Measurements from ENCODE around the gene SSR1. TPM values are rescaled to one million over a fixed set of nuclear protein-coding genes. Genes with fewer than 3 reads are reported as not detected.

SSR1 gene
- total RNA-seq, 2 donors from 2014 or later: 118 to 136 TPM

DNA sequence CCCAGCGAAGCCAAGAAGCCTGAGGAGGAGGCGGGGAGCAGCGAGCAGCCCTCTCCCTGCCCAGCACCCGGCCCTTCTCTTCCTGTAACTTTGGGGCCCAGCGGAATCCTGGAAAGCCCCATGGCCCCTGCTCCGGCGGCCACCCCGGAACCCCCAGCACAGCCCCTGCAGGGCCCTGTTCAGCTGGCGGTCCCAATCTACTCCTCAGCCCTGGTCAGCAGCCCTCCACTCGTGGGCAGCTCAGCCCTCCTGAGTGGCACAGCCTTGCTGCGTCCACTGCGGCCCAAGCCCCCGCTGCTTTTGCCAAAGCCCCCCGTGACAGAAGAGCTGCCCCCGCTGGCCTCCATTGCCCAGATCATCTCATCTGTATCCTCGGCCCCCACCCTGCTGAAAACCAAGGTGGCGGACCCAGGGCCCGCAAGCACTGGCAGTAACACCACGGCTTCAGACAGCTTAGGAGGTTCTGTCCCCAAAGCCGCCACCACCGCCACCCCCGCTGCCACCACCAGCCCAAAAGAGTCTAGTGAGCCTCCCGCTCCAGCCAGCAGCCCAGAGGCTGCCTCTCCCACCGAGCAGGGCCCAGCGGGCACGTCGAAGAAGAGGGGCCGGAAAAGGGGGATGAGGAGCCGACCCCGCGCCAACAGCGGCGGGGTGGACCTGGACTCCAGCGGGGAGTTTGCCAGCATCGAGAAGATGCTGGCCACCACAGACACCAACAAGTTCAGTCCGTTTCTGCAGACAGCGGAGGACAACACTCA, 81.9 kb downstream of the SSR1 start:
- no peak for DNase-seq
- ATAC-seq: no peak
- intact Hi-C loops (cut with DNase I, micrococcal nuclease): no loop called here

DNA sequence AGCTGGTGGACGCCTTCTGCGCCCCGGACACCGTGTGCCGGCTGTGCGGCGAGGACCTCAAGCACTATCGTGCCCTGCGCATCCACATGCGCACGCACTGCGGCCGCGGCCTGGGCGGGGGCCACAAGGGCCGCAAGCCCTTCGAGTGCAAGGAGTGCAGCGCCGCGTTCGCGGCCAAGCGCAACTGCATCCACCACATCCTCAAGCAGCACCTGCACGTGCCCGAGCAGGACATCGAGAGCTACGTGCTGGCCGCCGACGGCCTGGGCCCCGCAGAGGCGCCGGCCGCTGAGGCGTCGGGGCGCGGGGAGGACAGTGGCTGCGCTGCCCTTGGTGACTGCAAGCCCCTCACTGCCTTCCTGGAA, 82.7 kb downstream of the SSR1 start:
- intact Hi-C loops (cut with DNase I, micrococcal nuclease): no loop called here
- ATAC-seq: no peak
- no peak for DNase-seq

DNA sequence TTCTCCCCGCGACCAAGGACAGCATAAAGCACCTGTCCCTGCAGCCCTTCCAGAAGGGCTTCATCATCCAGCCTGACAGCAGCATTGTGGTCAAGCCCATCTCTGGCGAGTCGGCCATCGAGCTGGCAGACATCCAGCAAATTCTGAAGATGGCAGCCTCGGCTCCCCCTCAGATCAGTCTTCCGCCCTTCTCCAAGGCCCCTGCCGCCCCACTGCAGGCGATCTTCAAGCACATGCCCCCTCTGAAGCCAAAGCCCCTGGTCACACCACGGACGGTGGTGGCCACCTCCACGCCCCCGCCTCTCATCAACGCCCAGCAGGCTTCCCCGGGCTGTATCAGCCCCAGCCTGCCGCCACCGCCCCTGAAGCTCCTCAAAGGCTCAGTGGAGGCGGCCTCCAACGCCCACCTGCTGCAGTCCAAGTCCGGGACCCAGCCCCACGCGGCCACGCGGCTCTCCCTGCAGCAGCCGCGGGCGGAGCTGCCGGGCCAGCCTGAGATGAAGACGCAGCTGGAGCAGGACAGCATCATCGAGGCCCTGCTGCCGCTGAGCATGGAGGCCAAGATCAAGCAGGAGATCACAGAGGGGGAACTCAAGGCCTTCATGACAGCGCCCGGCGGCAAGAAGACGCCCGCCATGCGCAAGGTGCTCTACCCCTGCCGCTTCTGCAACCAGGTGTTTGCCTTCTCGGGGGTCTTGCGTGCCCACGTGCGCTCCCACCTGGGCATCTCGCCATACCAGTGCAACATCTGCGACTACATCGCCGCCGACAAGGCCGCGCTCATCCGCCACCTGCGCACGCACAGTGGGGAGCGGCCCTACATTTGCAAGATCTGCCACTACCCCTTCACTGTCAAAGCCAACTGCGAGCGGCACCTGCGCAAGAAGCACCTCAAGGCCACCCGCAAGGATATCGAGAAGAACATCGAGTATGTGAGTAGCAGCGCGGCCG, 83.3 kb downstream of the SSR1 start:
- intact Hi-C loops (cut with DNase I, micrococcal nuclease): no loop called here
- ATAC-seq (peak; percentile 16), DNase-seq (no peak)

DNA sequence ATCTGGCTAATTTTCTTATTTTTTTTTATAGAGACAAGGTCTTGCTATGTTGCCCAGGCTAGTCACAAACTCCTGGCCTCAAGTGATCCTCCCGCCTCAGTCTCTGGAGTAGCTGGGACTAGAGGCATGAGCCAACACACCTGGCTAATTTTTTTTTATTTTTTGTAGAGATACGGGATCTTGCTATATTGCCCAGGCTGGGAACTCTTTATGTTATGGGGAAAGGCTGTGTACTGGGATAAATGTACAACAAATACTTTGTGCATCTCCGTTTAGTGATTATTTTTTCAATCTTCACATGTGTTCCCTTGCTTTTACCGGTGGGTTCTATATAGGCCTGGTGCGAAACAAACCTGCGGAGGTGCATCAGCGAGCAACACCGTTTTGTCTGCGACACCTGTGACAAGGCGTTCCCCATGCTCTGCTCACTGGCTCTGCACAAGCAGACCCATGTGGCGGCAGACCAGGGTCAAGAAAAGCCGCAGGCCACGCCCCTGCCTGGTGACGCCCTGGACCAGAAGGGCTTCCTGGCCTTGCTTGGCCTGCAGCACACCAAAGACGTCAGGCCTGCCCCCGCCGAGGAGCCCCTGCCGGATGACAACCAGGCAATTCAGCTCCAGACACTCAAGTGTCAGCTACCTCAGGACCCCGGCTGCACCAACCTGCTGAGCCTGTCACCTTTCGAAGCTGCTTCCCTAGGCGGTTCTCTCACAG, 84.2 kb downstream of the SSR1 start:
- DNase-seq: no peak
- intact Hi-C loops (cut with DNase I, micrococcal nuclease): no loop called here
- no peak for ATAC-seq

DNA sequence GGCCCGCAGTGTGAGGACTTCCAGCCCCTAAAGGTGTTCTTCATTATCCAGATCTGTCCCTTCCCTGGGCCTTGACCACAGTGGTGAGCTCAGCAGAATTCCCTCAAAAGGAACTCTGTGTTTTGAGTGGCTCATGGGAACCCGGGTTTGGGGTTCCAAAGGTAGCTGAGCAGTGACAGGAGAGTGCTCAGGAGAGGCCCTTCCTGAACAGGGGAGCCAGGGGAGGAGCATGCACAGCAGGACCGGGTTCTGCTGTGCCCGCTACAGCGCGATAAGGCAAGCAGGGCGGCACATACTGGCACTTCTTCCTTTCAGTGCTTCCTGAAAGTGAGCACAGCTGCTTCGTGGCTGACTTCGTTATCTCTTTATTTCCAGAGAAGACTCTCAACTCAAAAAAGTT, 88.3 kb downstream of the SSR1 start:
- DNase-seq (no peak), ATAC-seq (no peak)
- intact Hi-C loops (cut with DNase I, micrococcal nuclease): no loop called here

DNA sequence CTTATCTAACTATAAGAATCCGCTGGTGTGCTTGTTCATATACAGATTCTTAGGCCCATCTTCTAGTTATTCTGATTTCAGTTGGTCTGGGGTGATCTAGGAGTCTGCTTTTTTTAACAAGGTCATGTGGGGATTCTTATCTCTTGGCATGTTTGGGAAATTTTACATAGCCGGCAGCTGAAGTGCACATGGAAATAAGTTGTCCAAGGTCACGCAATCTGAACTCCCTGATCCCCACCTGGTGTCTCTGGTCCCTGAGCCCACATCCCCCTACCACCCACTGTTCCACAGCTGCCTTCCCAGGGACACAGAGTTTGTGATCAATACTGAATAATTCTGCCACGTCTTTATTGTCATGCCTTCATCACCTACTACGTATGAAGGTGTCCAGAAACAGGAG, 90.8 kb downstream of the SSR1 start:
- DNase-seq: no peak
- intact Hi-C loops (cut with DNase I, micrococcal nuclease): no loop called here
- ATAC-seq: no peak

DNA sequence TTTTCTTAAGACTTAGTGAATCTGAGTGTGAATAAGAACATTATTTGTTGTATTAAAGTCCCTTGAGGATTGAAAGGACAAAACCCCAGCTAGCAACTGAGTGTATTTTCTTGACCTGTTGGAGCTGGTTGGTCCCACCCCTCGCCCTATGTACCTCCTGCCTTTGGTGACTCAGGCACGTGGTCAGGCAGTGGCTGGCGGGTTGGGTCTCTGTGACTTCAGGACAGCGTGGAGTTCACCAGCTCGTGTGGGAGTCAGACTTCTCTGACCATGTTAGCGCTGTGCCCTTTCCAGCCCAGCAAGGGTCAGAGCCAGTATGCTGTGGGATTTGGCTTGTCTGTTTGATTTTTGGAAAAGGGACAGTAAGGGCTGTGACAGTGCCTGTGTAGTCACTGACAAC, 93.7 kb downstream of the SSR1 start:
- DNase-seq (no peak), ATAC-seq (peak; percentile 60)
- intact Hi-C loops (cut with DNase I, micrococcal nuclease): no loop called here

DNA sequence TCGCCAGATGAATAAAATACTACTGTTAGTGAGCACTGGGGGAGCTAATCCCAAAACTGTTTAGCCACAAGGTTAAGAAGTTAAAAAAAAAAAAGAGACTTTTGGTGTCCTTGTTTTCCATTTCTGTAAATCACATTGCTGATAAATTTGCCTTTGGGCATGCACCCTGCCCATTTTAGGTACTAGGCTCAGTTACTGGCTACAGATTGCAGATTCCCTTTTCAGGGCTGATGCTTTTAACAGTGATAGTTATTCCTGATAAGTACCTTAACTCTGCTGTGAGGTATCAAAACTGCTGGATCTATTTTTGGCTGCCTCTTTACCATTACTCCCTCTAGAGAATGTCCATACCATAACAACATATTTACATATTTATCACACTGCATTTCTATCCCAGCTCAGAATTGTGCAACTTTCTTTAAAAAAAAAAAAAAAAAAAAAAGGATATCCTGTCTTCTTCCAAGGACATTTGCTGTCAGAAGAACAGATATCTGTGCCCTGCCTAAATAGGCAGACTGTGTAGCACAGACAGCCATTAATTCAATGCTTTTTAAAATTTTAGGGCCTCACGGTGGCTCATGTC, 94.5 kb downstream of the SSR1 start:
- DNase-seq (no peak), ATAC-seq (no peak)
- intact Hi-C loops (cut with DNase I, micrococcal nuclease): no loop called here

Other genes starting within 250 kb of the SSR1 start
- gene RREB1, start 205.2 kb downstream of the SSR1 start, total RNA-seq: 100 to 1,000 TPM in 1 of 2 donors, 10 to 100 TPM in 1; 76.9 to 101 TPM
- gene CAGE1, start 76.5 kb upstream of the SSR1 start, total RNA-seq: under 1 TPM in 1 of 2 donors, not detected in 1; 0.08 TPM
- gene RIOK1, start 76.6 kb upstream of the SSR1 start, total RNA-seq: 10 to 100 TPM; 11.8 to 15.6 TPM
- gene DSP, start 228.5 kb upstream of the SSR1 start, total RNA-seq: 100 to 1,000 TPM; 213 to 249 TPM

Measured in left colon (tissue), 2 donors.